Hematopoietic multipotent progenitor cell treated with erythropoietin and hydrocortisone succinate and interleukin-3 and kit ligand, for 17 days (in vitro differentiated cells): ENCODE measurements around the gene LHFPL3.
"Not testable (repeated sequence)": the region's sequence is repeated elsewhere in the genome, so short reads cannot be mapped to it uniquely, and the experiment has no call there.

ENCODE experiments used
- DNase-seq: peaks from one replicate; pipeline ENCODE4 v3.0.0-alpha.2; 2015; ENCODE audit warnings: low spot score

LHFPL3 gene

GRCh38 chr7:104935276-104935675, 606.9 kb downstream of the LHFPL3 start:
- DNase-seq = no peak

DNA sequence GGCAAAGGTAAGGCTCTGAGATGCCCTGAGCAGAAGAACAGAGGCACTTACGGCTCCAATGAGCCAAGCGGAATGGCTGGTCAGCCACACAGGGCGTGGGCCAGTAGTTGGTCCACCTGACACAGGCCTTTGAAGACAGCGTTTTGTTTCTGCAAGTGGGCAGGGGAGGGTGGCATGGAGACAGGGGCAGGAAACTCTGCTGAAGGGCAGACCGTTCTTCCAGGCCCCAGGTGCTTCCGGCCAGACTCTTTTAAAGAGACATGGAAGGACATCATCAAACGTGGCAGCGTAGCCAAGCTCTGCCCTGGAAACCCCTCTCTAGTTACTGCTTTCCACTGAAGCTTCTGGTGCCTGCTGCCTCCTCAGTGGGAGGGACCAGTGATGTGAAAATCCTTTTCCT, 608.1 kb downstream of the LHFPL3 start:
- no peak for DNase-seq

- not testable (repeated sequence) for DNase-seq
These were observed 609.1 kb downstream of the LHFPL3 start for GRCh38 chr7:104937489-104937888.

- no peak for DNase-seq
These were observed 610.5 kb downstream of the LHFPL3 start for GRCh38 chr7:104938741-104939390.

DNA sequence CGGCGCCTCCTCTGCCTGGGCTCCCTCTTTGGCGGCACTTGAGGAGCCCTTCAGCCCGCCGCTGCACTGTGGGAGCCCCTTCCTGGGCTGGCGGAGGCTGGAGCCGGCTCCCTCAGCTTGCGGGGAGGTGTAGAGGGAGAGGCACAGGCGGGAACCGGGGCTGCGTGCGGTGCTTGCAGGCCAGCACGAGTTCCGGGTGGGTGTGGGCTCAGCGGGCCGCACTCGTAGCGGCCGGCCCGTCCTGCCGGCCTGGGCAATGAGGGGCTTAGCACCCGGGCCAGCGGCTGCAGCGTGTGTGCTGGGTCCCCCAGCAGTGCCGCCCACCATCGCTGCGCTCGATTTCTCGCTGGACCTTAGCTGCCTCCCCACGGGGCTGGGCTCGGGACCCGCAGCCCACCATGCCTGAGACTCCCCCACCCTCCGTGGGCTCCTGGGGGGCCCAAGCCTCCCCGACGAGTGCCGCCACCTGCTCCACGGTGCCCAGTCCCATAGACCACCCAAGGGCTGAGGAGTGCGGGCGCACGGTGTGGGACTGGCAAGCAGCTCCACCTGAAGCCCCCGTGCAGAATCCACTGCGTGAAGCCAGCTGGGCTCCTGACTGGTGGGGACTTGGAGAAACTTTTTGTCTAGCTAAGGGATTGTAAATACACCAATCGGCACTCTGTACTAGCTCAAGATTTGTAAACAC, 611.8 kb downstream of the LHFPL3 start:
- DNase-seq = no peak

DNA sequence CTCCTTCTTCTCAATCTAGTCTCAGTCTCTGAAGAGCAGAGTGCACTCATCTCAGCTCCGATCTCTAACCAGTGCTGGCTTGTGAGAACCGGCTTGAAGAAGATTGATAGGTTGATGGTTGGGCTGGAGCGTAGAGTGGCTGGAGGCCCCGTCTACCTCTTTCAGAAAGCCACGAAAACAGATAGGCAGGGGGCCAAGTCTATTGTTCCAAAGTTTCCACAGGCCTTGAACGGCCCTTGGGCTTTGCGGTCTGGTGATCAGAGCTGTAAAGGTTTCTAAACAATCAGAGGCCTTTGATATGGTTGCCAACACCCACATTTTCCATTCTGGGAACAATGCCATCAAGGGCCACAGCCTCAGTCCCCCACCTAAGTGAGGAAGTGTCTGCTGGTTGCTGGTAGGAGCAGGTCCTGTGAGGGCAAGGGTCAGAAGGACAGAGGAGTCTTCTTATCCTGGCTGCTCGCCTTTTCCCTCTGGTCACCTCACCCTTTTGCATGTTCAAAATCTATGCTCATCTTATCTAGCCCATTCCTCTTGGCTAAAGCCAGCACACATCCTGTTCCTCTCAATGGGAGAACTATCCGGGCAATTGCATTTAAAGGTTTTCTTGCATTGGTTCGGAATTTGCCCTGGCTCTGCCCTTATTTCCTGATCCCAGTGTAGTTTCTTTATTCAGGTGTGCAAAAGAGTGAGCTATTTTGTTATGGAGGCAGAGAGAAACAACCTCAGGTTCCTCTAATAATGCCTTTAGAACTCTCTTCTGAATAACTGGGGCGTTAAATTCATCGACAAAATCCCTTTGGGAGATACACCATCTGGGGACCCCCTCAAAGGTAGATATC, 615.3 kb downstream of the LHFPL3 start:
- DNase-seq = no peak

DNA sequence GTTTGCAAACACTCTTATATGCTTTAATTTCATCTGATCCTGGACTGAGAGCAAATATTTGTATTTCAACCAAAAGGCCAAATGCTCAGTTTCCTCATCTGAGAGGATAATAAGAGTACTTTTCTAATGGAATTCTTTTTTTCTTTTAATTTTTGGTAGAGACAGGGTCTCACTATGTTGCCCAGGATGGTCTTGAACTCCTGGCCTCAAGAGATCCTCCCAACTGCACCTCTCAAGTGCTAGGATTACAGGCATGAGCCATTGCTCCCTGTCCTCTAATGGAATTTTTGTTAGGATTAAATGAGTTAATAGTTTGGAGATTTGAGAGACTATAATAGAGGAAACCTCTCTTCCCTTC, 617.2 kb downstream of the LHFPL3 start:
- DNase-seq = no peak

DNA sequence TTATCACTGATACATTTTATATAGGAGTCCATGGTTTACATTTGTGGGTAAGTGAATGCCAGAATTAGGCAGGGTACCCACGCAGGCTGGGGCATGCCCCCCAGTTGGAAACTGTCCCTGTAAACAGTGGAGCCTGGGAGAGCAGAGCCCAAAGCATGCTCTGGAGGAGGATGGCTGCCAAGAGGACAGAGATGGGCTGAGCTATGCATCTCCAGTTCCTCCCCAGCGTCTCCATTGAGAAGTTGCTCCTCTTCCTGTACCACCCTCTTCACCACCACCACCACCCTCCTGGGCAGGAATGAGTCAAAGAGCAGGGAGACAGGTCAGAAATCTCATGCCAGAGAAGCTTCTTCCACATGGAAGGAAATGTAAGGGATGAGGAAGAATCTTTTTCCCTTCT, 617.9 kb downstream of the LHFPL3 start:
- no peak for DNase-seq

- DNase-seq = no peak
These were observed 621.6 kb downstream of the LHFPL3 start for GRCh38 chr7:104950006-104950405.

GRCh38 chr7:104950754-104951153, 622.4 kb downstream of the LHFPL3 start:
- DNase-seq = no peak

GRCh38 chr7:104951546-104951945, 623.1 kb downstream of the LHFPL3 start:
- DNase-seq = no peak

GRCh38 chr7:104955276-104955675, 626.9 kb downstream of the LHFPL3 start:
- DNase-seq = no peak
